Osteoblast (primary cell): Measurements from ENCODE around the gene MISP3. TPM values are rescaled to one million over a fixed set of nuclear protein-coding genes. Genes with fewer than 3 reads are reported as not detected.

ENCODE experiments used
- DNase-seq: peaks from one replicate; pipeline ENCODE4 v3.0.0; 2011; ENCODE audit warnings: low spot score, mixed read lengths; ENCODE audit not compliant: insufficient read length; ENCODE audit errors: missing footprints
- H2AFZ ChIP-seq: 2 replicates; pipeline ENCODE4 v1.6.0; 2011; ENCODE audit warnings: mild to moderate bottlenecking, low read length
- H3K27ac ChIP-seq: 2 replicates; pipeline ENCODE4 v1.5.1; 2011; ENCODE audit warnings: mild to moderate bottlenecking, low read depth, low read length, moderate library complexity
- H3K27me3 ChIP-seq: 2 replicates; pipeline ENCODE4 v1.6.0; 2012; ENCODE audit warnings: mild to moderate bottlenecking, control low read depth, inconsistent platforms, low read length, moderate library complexity; ENCODE audit not compliant: insufficient read depth
- H3K36me3 ChIP-seq: 2 replicates; pipeline ENCODE4 v1.5.1; 2011; ENCODE audit warnings: mild to moderate bottlenecking, low read length, control low read depth, moderate library complexity; ENCODE audit not compliant: insufficient read depth
- H3K4me1 ChIP-seq: 2 replicates; pipeline ENCODE4 v1.5.1; 2011; ENCODE audit warnings: mild to moderate bottlenecking, low read length, control low read depth, moderate library complexity; ENCODE audit not compliant: insufficient read depth
- H3K4me2 ChIP-seq: 2 replicates; pipeline ENCODE4 v1.6.0; 2011; ENCODE audit warnings: mild to moderate bottlenecking, low read length; ENCODE audit not compliant: insufficient read depth
- H3K4me3 ChIP-seq: fragments of 200-600 bp; sonication (generic); 3 replicates; pipeline ENCODE4 v1.5.1; 2012; ENCODE audit warnings: mild to moderate bottlenecking, low read length, inconsistent platforms; ENCODE audit not compliant: insufficient read depth
- H3K79me2 ChIP-seq: 2 replicates; pipeline ENCODE4 v1.6.0; 2012; ENCODE audit warnings: mild to moderate bottlenecking, low read length, control low read depth, inconsistent platforms; ENCODE audit not compliant: insufficient read depth
- H3K9me3 ChIP-seq: 2 replicates; pipeline ENCODE4 v1.5.1; 2011; ENCODE audit warnings: low read depth, low read length, control low read depth
- H4K20me1 ChIP-seq: 2 replicates; pipeline ENCODE4 v1.6.0; 2012; ENCODE audit warnings: mild to moderate bottlenecking, low read length, control low read depth; ENCODE audit not compliant: insufficient read depth
- total RNA-seq: library from RNA; depleted of rRNA; stranded (reverse); fragments of >200 nt; gene quantifications from 2 replicates; pipeline ENCODE4 v1.2.3, GENCODE V29; 2012
- TF ChIP-seq, protein P1 (sequence below): IDR thresholded peaks from 2 replicates; pipeline ENCODE4 v1.5.1; 2011; ENCODE audit warnings: mild to moderate bottlenecking, low read depth, low read length, moderate library complexity; ENCODE audit errors: extremely low read depth

Gene MISP3
- total RNA-seq, 1 donor: 1.1 TPM

DNA sequence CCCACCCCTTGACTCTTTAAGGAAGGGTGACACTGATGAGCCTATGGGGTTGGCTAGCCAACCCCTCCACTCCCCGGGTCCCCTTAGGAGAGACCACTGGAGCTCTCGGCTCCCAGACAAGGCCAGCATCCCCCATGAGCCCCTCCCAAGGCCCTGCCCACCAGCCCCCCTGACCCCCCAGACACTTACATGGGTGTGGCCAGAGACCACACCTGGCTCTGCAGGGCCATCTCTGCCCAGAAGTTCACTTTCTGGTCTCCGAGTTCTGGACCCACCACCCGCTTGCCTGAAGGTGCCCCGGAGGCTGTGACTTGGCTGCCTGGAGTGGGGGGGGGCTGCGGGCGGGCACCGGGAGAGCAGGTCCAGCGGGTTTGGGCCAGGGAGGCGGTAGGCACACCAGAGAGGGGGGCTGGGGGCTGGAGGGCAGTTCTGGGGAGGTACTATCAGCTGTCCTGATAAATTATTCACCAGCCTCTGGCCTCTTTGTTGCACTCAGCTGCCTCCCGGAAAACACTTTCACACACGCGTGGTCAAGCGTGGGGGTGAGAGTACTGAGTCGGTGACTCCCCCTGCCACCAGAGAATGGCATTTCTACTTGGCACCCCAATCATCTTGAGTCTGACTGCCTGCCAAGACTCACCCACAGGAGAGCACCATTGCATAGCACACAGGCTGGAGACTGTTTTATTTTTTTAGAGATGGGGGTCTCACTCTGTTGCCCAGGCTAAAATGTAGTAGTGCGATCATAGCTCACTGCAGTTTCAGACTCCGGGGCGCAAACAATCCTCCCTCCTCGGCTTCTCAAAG lies 10.6 kb upstream of the MISP3 start, which contains the start of gene PALM3:
PALM3 (minus strand) TSS at position 326 of the 807 bp plus-strand sequence; CDS start at position 230, 96 bp downstream.
- no peaks in the 10 kb centered on the region for H4K20me1 ChIP-seq
- peaks cover 18% of the 10 kb centered on the region for H3K27me3 ChIP-seq
- no peaks in the 10 kb centered on the region for H3K9me3 ChIP-seq
- no peaks in the 10 kb centered on the region for H3K36me3 ChIP-seq
- H2AFZ ChIP-seq: no peak within 1 kb of the TSS
- H3K79me2 ChIP-seq: no peaks in the 10 kb centered on the region
- no peak within 1 kb of the TSS for H3K4me2 ChIP-seq
- no peaks in the 10 kb centered on the region for H3K4me1 ChIP-seq
- H3K27ac ChIP-seq: no peak within 1 kb of the TSS
- TF ChIP-seq, protein P1, sequence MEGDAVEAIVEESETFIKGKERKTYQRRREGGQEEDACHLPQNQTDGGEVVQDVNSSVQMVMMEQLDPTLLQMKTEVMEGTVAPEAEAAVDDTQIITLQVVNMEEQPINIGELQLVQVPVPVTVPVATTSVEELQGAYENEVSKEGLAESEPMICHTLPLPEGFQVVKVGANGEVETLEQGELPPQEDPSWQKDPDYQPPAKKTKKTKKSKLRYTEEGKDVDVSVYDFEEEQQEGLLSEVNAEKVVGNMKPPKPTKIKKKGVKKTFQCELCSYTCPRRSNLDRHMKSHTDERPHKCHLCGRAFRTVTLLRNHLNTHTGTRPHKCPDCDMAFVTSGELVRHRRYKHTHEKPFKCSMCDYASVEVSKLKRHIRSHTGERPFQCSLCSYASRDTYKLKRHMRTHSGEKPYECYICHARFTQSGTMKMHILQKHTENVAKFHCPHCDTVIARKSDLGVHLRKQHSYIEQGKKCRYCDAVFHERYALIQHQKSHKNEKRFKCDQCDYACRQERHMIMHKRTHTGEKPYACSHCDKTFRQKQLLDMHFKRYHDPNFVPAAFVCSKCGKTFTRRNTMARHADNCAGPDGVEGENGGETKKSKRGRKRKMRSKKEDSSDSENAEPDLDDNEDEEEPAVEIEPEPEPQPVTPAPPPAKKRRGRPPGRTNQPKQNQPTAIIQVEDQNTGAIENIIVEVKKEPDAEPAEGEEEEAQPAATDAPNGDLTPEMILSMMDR: no peak
- DNase-seq: peak; percentile 80
- H3K4me3 ChIP-seq: no peak within 1 kb of the TSS

DNA sequence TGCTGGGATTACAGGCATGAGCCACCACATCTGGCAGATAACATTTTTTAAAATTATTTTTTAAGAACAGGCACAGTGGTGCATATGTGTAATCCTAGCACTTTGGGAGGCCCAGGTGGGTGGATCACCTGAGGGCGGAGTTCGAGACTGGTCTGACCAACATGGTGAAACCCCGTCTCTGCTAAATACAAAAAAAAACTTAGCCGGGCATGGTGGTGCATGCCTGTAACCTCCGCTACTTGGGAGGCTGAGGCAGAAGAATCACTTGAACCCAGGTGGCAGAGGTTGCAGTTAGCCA lies 10.1 kb upstream of the MISP3 start:
- Histone ChIP-seq H3K4me1 (no peaks in the 10 kb centered on the region), H3K79me2 (no peaks in the 10 kb centered on the region), H3K4me3 (no peak overlapping the region), H3K27ac (no peak overlapping the region), H3K27me3 (peaks cover 18% of the 10 kb centered on the region), H3K36me3 (no peaks in the 10 kb centered on the region), H3K4me2 (no peak overlapping the region), H4K20me1 (no peaks in the 10 kb centered on the region), H3K9me3 (no peaks in the 10 kb centered on the region), H2AFZ (no peak overlapping the region)
- no peak for DNase-seq
- TF ChIP-seq, protein P1: no peak

DNA sequence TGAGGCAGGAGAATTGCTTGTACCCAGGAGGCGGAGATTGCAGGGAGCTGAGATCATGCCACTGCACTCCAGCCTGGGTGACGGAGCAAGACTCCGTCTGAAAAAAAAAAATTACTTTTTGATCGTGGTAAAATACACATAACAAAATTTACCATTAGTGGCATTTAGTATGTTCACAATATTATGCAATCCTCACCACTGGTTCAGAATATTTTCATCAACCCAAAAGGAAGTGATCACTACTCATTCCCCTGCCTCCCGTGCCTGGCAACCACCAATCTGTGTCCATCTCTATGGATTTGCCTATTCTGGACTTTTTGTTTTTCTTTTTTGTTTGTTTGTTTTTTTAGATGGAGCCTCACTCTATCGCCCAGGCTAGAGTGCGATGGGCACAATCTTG lies 9.5 kb upstream of the MISP3 start:
- Histone ChIP-seq H3K27ac (no peak overlapping the region), H3K27me3 (peaks cover 15% of the 10 kb centered on the region), H3K36me3 (no peaks in the 10 kb centered on the region), H3K9me3 (no peaks in the 10 kb centered on the region), H3K4me3 (no peak overlapping the region), H2AFZ (no peak overlapping the region), H3K4me2 (no peak overlapping the region), H3K4me1 (no peaks in the 10 kb centered on the region), H4K20me1 (no peaks in the 10 kb centered on the region), H3K79me2 (no peaks in the 10 kb centered on the region)
- DNase-seq: peak; percentile 63
- TF ChIP-seq, protein P1: no peak

DNA sequence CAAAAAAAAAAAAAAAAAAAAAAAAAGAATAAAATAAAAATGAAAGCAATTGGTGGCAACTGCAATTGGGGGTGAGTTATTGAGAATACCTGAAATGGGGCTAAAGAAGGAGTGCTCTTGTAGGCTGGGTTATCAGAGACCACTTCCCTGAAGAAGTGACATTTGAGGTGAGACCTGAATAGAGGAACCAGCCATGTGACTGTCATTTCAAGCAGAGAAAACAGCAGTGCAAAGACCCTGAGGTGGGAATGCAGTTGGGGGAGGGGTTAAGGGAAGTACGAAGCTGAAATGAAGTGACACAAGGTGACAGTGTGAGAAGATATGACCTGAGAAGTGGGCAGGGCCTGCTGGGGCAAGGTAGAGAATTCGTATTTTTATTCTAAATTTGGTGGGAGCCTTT lies 6.5 kb upstream of the MISP3 start:
- H3K79me2 ChIP-seq: no peaks in the 10 kb centered on the region
- no peaks in the 10 kb centered on the region for H3K27me3 ChIP-seq
- H3K4me3 ChIP-seq: no peak overlapping the region
- H3K4me1 ChIP-seq: no peaks in the 10 kb centered on the region
- no peak overlapping the region for H2AFZ ChIP-seq
- H3K9me3 ChIP-seq: no peaks in the 10 kb centered on the region
- DNase-seq: no peak
- no peaks in the 10 kb centered on the region for H3K36me3 ChIP-seq
- no peaks in the 10 kb centered on the region for H4K20me1 ChIP-seq
- no peak overlapping the region for H3K4me2 ChIP-seq
- TF ChIP-seq, protein P1: no peak
- H3K27ac ChIP-seq: no peak overlapping the region
